DND-41 (cell line): ENCODE data around the gene CTSD.
"Not testable (repeated sequence)": the region's sequence is repeated elsewhere in the genome, so short reads cannot be mapped to it uniquely, and the experiment has no call there.

Experiments used
- EZH2 ChIP-seq: IDR thresholded peaks from 3 replicates; pipeline ENCODE4 v1.6.1; 2012; ENCODE audit warnings: borderline replicate concordance, low read depth, mild to moderate bottlenecking, moderate library complexity, low read length, inconsistent platforms; ENCODE audit not compliant: severe bottlenecking
- TF ChIP-seq, protein P1 (sequence below): IDR thresholded peaks from 2 replicates; pipeline ENCODE4 v1.5.1; 2012; ENCODE audit warnings: borderline replicate concordance, low read length, moderate library complexity, mild to moderate bottlenecking; ENCODE audit not compliant: poor library complexity, severe bottlenecking; ENCODE audit errors: extremely low read depth

DNA sequence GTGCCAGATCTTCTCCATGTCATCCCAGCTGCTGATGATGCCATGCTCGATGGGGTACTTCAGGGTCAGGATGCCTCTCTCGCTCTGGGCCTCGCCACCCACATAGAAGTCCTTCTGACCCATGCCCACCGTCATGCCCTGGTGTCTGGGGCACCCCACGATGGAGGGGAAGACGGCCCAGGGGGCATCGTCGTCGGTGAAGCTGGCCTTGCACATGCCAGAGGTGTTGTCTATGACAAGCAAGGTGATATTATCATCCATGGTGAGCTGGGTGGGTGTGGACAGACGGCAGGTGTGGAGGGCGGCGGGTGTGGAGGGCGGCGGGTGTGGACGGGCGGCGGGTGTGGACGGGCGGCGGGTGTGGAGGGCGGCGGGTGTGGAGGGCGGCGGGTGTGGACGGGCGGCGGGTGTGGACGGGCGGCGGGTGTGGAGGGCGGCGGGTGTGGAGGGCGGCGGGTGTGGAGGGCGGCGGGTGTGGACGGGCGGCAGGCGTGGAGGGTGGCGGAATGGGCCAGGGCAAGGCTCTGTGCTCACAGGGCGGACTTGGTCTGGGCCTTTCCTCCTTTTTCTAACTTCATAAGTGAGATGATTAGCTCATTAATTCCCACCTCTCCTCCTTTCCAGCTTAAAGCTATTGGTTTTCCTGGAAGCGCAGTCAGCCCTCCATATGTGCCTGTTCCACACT is 40.2 kb upstream of the CTSD start:
- TF ChIP-seq, protein P1, sequence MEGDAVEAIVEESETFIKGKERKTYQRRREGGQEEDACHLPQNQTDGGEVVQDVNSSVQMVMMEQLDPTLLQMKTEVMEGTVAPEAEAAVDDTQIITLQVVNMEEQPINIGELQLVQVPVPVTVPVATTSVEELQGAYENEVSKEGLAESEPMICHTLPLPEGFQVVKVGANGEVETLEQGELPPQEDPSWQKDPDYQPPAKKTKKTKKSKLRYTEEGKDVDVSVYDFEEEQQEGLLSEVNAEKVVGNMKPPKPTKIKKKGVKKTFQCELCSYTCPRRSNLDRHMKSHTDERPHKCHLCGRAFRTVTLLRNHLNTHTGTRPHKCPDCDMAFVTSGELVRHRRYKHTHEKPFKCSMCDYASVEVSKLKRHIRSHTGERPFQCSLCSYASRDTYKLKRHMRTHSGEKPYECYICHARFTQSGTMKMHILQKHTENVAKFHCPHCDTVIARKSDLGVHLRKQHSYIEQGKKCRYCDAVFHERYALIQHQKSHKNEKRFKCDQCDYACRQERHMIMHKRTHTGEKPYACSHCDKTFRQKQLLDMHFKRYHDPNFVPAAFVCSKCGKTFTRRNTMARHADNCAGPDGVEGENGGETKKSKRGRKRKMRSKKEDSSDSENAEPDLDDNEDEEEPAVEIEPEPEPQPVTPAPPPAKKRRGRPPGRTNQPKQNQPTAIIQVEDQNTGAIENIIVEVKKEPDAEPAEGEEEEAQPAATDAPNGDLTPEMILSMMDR, result not testable (repeated sequence)
- TF ChIP-seq EZH2, result not testable (repeated sequence)
